Measurements from ENCODE around the gene DTNB.

Gene DTNB

GRCh38 chr2:25386971-25387875 lies 286.2 kb downstream of the DTNB start:
- DNase-seq (ENCODE audit: low read depth in 3 of 3), result no peak

- DNase-seq (ENCODE audit: low read depth in 3 of 3), result no peak
These were observed 287.5 kb downstream of the DTNB start for GRCh38 chr2:25385910-25386309.

GRCh38 chr2:25383806-25384205 lies 289.6 kb downstream of the DTNB start:
- no peak for DNase-seq (ENCODE audit: low read depth in 3 of 3)

GRCh38 chr2:25381502-25381901 lies 291.9 kb downstream of the DTNB start:
- DNase-seq (ENCODE audit: low read depth in 3 of 3), result no peak

- no peak for DNase-seq (ENCODE audit: low read depth in 3 of 3)
These were observed 292.6 kb downstream of the DTNB start for GRCh38 chr2:25380586-25381375.

GRCh38 chr2:25380023-25380422 lies 293.4 kb downstream of the DTNB start:
- DNase-seq (ENCODE audit: low read depth in 3 of 3), result no peak

- no peak for DNase-seq (ENCODE audit: low read depth in 3 of 3)
These were observed 293.8 kb downstream of the DTNB start for GRCh38 chr2:25379535-25379934.

- no peak for DNase-seq (ENCODE audit: low read depth in 3 of 3)
These were observed 294.5 kb downstream of the DTNB start for GRCh38 chr2:25378731-25379490.

GRCh38 chr2:25377822-25378421 lies 295.5 kb downstream of the DTNB start:
- DNase-seq (ENCODE audit: low read depth in 3 of 3), result no peak

- peak; percentile 83 to 89 (median 86) for DNase-seq (ENCODE audit: low read depth in 3 of 3)
These were observed 296.4 kb downstream of the DTNB start for GRCh38 chr2:25376750-25377621.

GRCh38 chr2:25375989-25376545 lies 297.3 kb downstream of the DTNB start:
- DNase-seq (ENCODE audit: low read depth in 3 of 3), result no peak

- no peak for DNase-seq (ENCODE audit: low read depth in 3 of 3)
These were observed 297.9 kb downstream of the DTNB start for GRCh38 chr2:25375371-25375988.

GRCh38 chr2:25374827-25375226 lies 298.6 kb downstream of the DTNB start:
- no peak for DNase-seq (ENCODE audit: low read depth in 3 of 3)

GRCh38 chr2:25374411-25374810 lies 299.0 kb downstream of the DTNB start:
- no peak for DNase-seq (ENCODE audit: low read depth in 3 of 3)

- DNase-seq (ENCODE audit: low read depth in 3 of 3), result no peak
These were observed 300.0 kb downstream of the DTNB start for GRCh38 chr2:25373269-25373981.

- no peak for DNase-seq (ENCODE audit: low read depth in 3 of 3)
These were observed 300.7 kb downstream of the DTNB start for GRCh38 chr2:25372405-25373268.

GRCh38 chr2:25371253-25372241 lies 301.8 kb downstream of the DTNB start:
- DNase-seq (ENCODE audit: low read depth in 3 of 3), result no peak

Measured in stimulated activated CD4-positive, alpha-beta T cell treated with anti-CD3 and anti-CD28 coated beads, TNF-alpha, amount 100 ng/mL, for 48 hours (primary cell).